Loucy (cell line): ENCODE data around the gene WDR33.

Source experiments
- H2AFZ ChIP-seq: fragments of 200-600 bp; sonication (generic); 2 replicates; pipeline ENCODE4 v1.6.0; 2016; ENCODE audit warnings: antibody characterized with exemption, mild to moderate bottlenecking, low read length, moderate library complexity
- H3F3A ChIP-seq: fragments of 200-600 bp; 2 replicates; pipeline ENCODE4 v1.6.0; 2016; ENCODE audit warnings: antibody characterized with exemption, low read depth, mild to moderate bottlenecking
- H3K27me3 ChIP-seq: fragments of 200-600 bp; sonication (generic); 2 replicates; pipeline ENCODE4 v1.6.1; 2014; ENCODE audit warnings: low read length, mild to moderate bottlenecking; ENCODE audit not compliant: insufficient read depth, poor library complexity, severe bottlenecking
- H3K36me3 ChIP-seq: fragments of 200-600 bp; sonication (generic); 2 replicates; pipeline ENCODE4 v1.6.1; 2016; ENCODE audit warnings: low read length; ENCODE audit not compliant: insufficient read depth
- H3K4me1 ChIP-seq: fragments of 200-600 bp; sonication (generic); 2 replicates; pipeline ENCODE4 v1.5.1; 2014; ENCODE audit warnings: low read length, mild to moderate bottlenecking; ENCODE audit not compliant: insufficient read depth, poor library complexity, severe bottlenecking
- H3K4me2 ChIP-seq: fragments of 200-600 bp; sonication (generic); 2 replicates; pipeline ENCODE4 v1.6.0; 2014; ENCODE audit warnings: antibody characterized with exemption, low read length, low read depth, mild to moderate bottlenecking; ENCODE audit not compliant: poor library complexity, severe bottlenecking
- H3K4me3 ChIP-seq: fragments of 200-600 bp; sonication (generic); 2 replicates; pipeline ENCODE4 v1.5.1; 2014; ENCODE audit warnings: low read length, mild to moderate bottlenecking, mixed read lengths; ENCODE audit not compliant: poor library complexity, severe bottlenecking
- H3K79me2 ChIP-seq: fragments of 200-600 bp; sonication (generic); 2 replicates; pipeline ENCODE4 v1.6.1; 2014; ENCODE audit warnings: low read length; ENCODE audit not compliant: insufficient read depth
- H3K9ac ChIP-seq: fragments of 200-600 bp; sonication (generic); 2 replicates; pipeline ENCODE4 v1.6.0; 2014; ENCODE audit warnings: mild to moderate bottlenecking, low read depth, low read length, moderate library complexity; ENCODE audit not compliant: poor library complexity, severe bottlenecking
- H3K9me2 ChIP-seq: fragments of 200-600 bp; sonication (generic); replicated peaks from 2 replicates; pipeline ENCODE4 v1.6.1; 2016; ENCODE audit warnings: low read depth, low read length, mixed read lengths
- H3K9me3 ChIP-seq: fragments of 200-600 bp; sonication (generic); 2 replicates; pipeline ENCODE4 v1.6.1; 2014; ENCODE audit warnings: mild to moderate bottlenecking, antibody characterized with exemption, low read length, low read depth; ENCODE audit not compliant: insufficient read depth
- H4K20me1 ChIP-seq: fragments of 200-600 bp; sonication (generic); 2 replicates; pipeline ENCODE4 v1.6.0; 2014; ENCODE audit warnings: antibody characterized with exemption, low read length, mild to moderate bottlenecking; ENCODE audit not compliant: insufficient read depth, poor library complexity, severe bottlenecking
- EZH2phosphoT487 ChIP-seq: fragments of 200-600 bp; IDR thresholded peaks from 2 replicates; pipeline ENCODE4 v1.6.1; 2018; ENCODE audit warnings: antibody characterized with exemption, mild to moderate bottlenecking, moderate library complexity, borderline replicate concordance
- TF ChIP-seq, protein P1 (sequence below): fragments of 200-600 bp; sonication (generic); conservative IDR thresholded peaks from 2 replicates; pipeline ENCODE4 v1.5.1; 2014; ENCODE audit warnings: mild to moderate bottlenecking, antibody characterized with exemption, low read length

The WDR33 gene

DNA sequence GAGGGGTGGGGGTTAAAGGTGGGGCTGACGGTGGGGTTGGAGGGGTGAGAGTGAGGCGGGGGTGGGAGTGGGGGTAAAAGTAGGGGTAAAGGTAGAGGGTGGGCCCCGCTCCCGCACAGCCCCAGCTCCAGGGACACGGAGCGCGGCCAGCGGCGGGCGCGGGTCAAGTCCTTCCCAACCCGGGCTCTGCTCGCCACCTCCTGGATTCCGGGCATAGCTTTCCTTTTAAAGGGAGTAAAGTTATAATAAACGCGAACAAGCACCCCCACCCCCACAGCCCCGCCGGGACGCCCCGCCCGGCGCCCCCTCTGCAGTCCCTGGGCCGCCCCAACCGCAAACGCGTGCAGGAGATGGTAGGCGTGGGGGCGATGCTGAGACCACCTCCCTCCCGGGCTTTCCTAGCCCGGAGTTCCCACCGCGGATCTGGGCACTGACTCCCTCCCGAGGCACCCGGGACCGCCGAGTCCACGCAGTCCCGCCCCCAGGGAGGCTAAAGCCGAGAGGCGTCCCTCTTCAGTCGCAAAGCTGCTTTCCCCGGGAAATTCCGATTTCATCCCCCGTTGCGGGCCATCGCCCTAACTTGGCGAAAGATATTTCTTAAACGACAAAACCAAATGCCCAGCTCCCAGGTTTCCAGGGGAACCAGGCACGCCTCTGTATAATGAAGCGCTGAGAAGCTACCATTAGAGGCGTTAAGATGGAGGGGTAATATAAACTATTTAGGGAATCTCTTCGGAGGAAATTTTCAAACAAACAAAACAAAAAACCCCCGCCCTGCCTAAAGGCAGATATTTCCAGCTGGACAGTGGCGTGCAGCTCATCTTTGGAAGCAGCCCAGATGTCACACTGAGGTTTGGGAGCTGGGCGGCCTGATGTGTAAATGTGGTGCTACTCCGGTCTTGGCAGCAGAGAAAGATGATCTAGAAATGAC lies 135.4 kb downstream of the WDR33 start, which contains the start of gene LIMS2:
Gene LIMS2, minus strand, starts transcription at position 200 of the 931 bp plus-strand sequence. CDS start 506 bp downstream, outside the sequence.
- H3K4me2 ChIP-seq: no peak within 1 kb of the TSS
- no peaks in the 10 kb centered on the region for H3K79me2 ChIP-seq
- H3K9me3 ChIP-seq: no peaks in the 10 kb centered on the region
- H3K9ac ChIP-seq: no peak within 1 kb of the TSS
- H3K4me3 ChIP-seq: no peak within 1 kb of the TSS
- TF ChIP-seq EZH2phosphoT487: no peak
- TF ChIP-seq, protein P1, sequence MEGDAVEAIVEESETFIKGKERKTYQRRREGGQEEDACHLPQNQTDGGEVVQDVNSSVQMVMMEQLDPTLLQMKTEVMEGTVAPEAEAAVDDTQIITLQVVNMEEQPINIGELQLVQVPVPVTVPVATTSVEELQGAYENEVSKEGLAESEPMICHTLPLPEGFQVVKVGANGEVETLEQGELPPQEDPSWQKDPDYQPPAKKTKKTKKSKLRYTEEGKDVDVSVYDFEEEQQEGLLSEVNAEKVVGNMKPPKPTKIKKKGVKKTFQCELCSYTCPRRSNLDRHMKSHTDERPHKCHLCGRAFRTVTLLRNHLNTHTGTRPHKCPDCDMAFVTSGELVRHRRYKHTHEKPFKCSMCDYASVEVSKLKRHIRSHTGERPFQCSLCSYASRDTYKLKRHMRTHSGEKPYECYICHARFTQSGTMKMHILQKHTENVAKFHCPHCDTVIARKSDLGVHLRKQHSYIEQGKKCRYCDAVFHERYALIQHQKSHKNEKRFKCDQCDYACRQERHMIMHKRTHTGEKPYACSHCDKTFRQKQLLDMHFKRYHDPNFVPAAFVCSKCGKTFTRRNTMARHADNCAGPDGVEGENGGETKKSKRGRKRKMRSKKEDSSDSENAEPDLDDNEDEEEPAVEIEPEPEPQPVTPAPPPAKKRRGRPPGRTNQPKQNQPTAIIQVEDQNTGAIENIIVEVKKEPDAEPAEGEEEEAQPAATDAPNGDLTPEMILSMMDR: no peak
- H3K4me1 ChIP-seq: no peaks in the 10 kb centered on the region
- H3K9me2 ChIP-seq: no peaks in the 10 kb centered on the region
- H3K27me3 ChIP-seq: no peaks in the 10 kb centered on the region
- H3K36me3 ChIP-seq: no peaks in the 10 kb centered on the region
- H4K20me1 ChIP-seq: no peaks in the 10 kb centered on the region
- H2AFZ ChIP-seq: no peak within 1 kb of the TSS
- H3F3A ChIP-seq: no peaks in the 10 kb centered on the region

DNA sequence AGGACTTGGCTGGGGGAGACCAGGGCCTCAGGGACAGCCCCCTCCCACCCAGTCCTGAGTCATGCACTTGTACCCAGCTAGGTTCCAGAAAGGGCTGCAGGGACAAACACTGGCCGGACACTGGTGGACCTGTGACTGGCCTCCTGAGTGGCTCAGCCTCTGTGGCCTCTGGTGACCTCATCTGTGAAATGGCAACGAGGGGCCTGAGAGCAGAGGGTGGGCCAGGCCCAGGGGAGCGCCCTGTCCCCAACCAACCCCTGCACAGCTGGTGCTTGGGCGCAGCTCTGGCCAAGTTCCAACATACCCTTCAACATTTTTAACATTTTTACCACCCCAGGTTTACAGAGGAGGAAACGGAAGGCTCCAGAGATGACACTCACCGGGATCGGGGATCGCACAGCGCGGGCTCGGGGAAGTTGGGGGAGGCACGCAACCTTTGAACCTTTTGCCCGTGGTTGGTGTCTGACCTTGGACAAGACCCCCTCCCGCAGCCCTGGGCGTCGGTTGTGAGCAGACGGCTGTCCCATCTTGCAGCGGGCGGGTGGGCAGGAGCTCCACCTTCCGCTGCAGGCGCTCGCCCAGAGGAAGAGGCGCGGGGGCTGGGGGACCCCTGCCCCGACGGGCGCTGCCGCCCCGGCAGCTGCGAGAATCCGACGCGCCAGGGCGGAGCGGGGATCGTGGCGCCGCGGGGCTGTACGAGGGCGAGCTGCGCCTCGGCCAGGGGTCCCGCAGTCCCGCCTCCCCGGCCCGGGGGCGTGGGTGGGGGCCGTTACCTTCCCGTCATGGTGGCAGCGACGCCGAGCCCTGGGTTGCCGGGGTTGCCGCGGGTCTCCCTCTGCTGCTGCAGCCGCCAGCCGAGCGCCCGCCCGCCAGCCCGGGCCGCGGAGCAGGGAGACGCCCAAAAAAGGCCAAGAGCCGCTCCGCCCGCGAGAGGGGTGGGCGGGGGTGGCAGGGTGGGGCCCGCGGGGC lies 136.4 kb downstream of the WDR33 start:
- no peaks in the 10 kb centered on the region for H3K9me2 ChIP-seq
- no peak overlapping the region for H3K4me3 ChIP-seq
- no peaks in the 10 kb centered on the region for H3K36me3 ChIP-seq
- no peaks in the 10 kb centered on the region for H3K79me2 ChIP-seq
- H3K4me1 ChIP-seq: no peaks in the 10 kb centered on the region
- no peak overlapping the region for H2AFZ ChIP-seq
- H3F3A ChIP-seq: no peaks in the 10 kb centered on the region
- no peaks in the 10 kb centered on the region for H4K20me1 ChIP-seq
- H3K27me3 ChIP-seq: no peaks in the 10 kb centered on the region
- no peaks in the 10 kb centered on the region for H3K9me3 ChIP-seq
- TF ChIP-seq EZH2phosphoT487: no peak
- TF ChIP-seq, protein P1: no peak
- H3K9ac ChIP-seq: no peak overlapping the region
- no peak overlapping the region for H3K4me2 ChIP-seq

DNA sequence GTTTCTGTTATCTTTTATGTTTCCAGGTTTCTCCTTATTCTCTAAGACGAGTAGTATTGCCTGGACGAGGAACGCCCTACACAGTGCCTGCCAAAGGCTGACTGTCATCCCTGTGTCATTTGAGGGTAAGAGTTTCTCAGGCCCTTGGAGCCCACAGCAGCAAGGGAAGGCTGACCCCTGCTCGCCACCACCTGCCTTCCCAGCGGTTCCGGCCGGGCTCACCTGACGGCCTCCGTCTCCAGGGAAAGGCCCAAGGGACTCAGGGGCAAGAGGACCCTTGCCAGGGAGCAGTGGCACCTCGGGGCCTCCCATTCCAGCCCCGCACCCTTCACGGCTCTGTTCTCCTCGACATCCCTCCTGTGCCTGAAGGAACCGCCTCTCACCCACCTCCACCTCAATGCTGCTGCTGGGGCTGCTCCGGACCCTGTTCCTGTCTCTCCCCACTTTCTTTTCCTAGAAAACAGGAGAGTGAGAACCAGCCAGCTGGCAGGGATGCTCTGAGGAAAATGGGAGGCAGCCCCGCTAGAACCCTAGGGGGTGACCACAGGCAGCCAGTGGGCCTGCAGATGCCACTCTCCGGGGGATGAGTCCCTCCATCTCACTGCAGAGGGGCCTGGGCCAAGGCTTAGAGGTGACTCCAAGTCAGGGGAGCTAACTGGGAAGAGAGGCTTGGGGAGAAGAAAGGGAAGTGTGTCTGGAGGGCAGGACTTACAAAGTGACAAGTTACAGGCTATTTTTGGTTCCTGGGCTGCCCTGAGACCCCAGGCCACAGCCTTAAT lies 137.5 kb downstream of the WDR33 start:
- H3K4me1 ChIP-seq: no peaks in the 10 kb centered on the region
- H4K20me1 ChIP-seq: no peaks in the 10 kb centered on the region
- H3K9me3 ChIP-seq: no peaks in the 10 kb centered on the region
- no peaks in the 10 kb centered on the region for H3K9me2 ChIP-seq
- H3K4me2 ChIP-seq: no peak overlapping the region
- no peak overlapping the region for H3K4me3 ChIP-seq
- TF ChIP-seq EZH2phosphoT487: no peak
- TF ChIP-seq, protein P1: no peak
- no peaks in the 10 kb centered on the region for H3K36me3 ChIP-seq
- no peaks in the 10 kb centered on the region for H3K27me3 ChIP-seq
- H3K9ac ChIP-seq: no peak overlapping the region
- no peaks in the 10 kb centered on the region for H3K79me2 ChIP-seq
- no peaks in the 10 kb centered on the region for H3F3A ChIP-seq
- no peak overlapping the region for H2AFZ ChIP-seq
